GM12892 (cell line): ENCODE results near the gene DLGAP1.

Experiments used
- POLR2A ChIP-seq: IDR thresholded peaks from 2 replicates; pipeline ENCODE4 v1.6.1; 2011; ENCODE audit warnings: low read depth, low read length, control low read depth
- POLR2AphosphoS5 ChIP-seq: IDR thresholded peaks from 2 replicates; pipeline ENCODE4 v1.6.1; 2011; ENCODE audit warnings: low read depth, low read length, control low read depth
- TAF1 ChIP-seq: IDR thresholded peaks from 2 replicates; pipeline ENCODE4 v1.6.1; 2011; ENCODE audit warnings: low read depth, mild to moderate bottlenecking, control low read depth, low read length, borderline replicate concordance

DNA sequence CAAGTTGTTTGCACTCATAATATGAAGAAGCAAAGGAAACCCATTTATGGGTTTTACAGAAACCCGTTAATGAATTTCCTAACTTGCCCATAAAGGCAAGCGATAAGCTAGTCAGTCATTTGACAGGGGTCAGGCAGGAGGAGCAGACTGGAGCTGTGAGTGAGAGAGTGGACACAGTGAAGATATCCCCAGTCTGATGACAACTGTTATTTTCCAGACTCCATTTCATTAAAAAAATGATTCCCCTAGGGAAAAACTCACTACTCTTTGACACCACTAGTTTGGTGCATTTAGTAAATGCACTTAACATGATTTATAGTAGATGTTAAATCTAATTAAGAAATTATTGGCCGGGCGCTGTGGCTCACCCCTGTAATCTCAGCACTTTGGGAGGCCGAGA, 924.3 kb downstream of the DLGAP1 start:
- TF ChIP-seq POLR2A: no peak
- TF ChIP-seq TAF1: no peak
- TF ChIP-seq POLR2AphosphoS5: no peak
